Brain microvascular endothelial cell (primary cell): Measurements from ENCODE around the gene RENBP.

Source experiments
- DNase-seq: peaks from one replicate; pipeline ENCODE4 v3.0.0-alpha.2; 2020
- H3K27ac ChIP-seq: fragments of 250-450 bp; sonication (Bioruptor Pico); 2 replicates; pipeline ENCODE4 v1.5.1; 2020; ENCODE audit warnings: mild to moderate bottlenecking, moderate library complexity
- H3K27me3 ChIP-seq: fragments of 250-450 bp; sonication (Bioruptor Pico); replicated peaks from 2 replicates; pipeline ENCODE4 v1.5.1; 2020; ENCODE audit warnings: mild to moderate bottlenecking
- H3K36me3 ChIP-seq: fragments of 250-450 bp; sonication (Bioruptor Pico); replicated peaks from 2 replicates; pipeline ENCODE4 v1.5.1; 2020; ENCODE audit warnings: mild to moderate bottlenecking
- H3K4me3 ChIP-seq: 2 replicates; pipeline ENCODE4 v1.5.1; 2011; ENCODE audit warnings: low read depth, mild to moderate bottlenecking, control low read depth, low read length, moderate library complexity
- CTCF ChIP-seq: IDR thresholded peaks from 2 replicates; pipeline ENCODE4 v1.5.1; 2011; ENCODE audit warnings: low read depth, mild to moderate bottlenecking, moderate library complexity, low read length, control low read depth, inconsistent platforms; ENCODE audit errors: missing control alignments
- in situ Hi-C: cut with HindIII; loops from 2 replicates; pipeline ENCODE4 v1.10.0; 2017; ENCODE audit warnings: low sequenced_read_pairs, low pct_ligation_motif_present

The RENBP gene

GRCh38 chrX:153928846-153929245 is 15.6 kb downstream of the RENBP start:
- DNase-seq = no peak
- no peak overlapping the region for H3K4me3 ChIP-seq
- H3K27me3 ChIP-seq = no peaks in the 10 kb centered on the region
- no peak for TF ChIP-seq CTCF
- no peak overlapping the region for H3K27ac ChIP-seq
- peaks cover 10% of the 10 kb centered on the region for H3K36me3 ChIP-seq
- in situ Hi-C loops = no loop called here

GRCh38 chrX:153927922-153928760 is 16.3 kb downstream of the RENBP start:
- in situ Hi-C loops = no loop called here
- peak overlapping the region; percentile 58 for H3K4me3 ChIP-seq
- H3K27ac ChIP-seq = peak overlapping the region; percentile 76
- peaks cover 8% of the 10 kb centered on the region for H3K36me3 ChIP-seq
- TF ChIP-seq CTCF = peak; percentile 24
- no peaks in the 10 kb centered on the region for H3K27me3 ChIP-seq
- peak; percentile 95 for DNase-seq

GRCh38 chrX:153927672-153927921 is 16.8 kb downstream of the RENBP start:
- peaks cover 7% of the 10 kb centered on the region for H3K36me3 ChIP-seq
- H3K4me3 ChIP-seq = peak overlapping the region; percentile 58
- no peak for DNase-seq
- H3K27ac ChIP-seq = peak overlapping the region; percentile 76
- no peak for TF ChIP-seq CTCF
- H3K27me3 ChIP-seq = no peaks in the 10 kb centered on the region
- in situ Hi-C loops = no loop called here

GRCh38 chrX:153926858-153927671 is 17.4 kb downstream of the RENBP start:
- no peak for DNase-seq
- in situ Hi-C loops = no loop called here
- no peak for TF ChIP-seq CTCF

GRCh38 chrX:153926552-153926857 is 17.9 kb downstream of the RENBP start:
- DNase-seq = no peak
- Histone ChIP-seq H3K27me3 (no peaks in the 10 kb centered on the region), H3K4me3 (no peak overlapping the region), H3K36me3 (peaks cover 3% of the 10 kb centered on the region), H3K27ac (no peak overlapping the region)
- in situ Hi-C loops = no loop called here
- TF ChIP-seq CTCF = no peak

More at GRCh38 chrX:153926858-153927671, 17.4 kb downstream of the RENBP start:
- Histone ChIP-seq H3K27ac (peak overlapping the region; percentile 76), H3K4me3 (peak overlapping the region; percentile 58), H3K27me3 (no peaks in the 10 kb centered on the region), H3K36me3 (peaks cover 7% of the 10 kb centered on the region)
